ENCODE data around the gene CD74. TPM values are rescaled to one million over a fixed set of nuclear protein-coding genes. Genes with fewer than 3 reads are reported as not detected.

Gene CD74
- total RNA-seq, 2 experiments from 2014 or later: 253 to 265 TPM

DNA sequence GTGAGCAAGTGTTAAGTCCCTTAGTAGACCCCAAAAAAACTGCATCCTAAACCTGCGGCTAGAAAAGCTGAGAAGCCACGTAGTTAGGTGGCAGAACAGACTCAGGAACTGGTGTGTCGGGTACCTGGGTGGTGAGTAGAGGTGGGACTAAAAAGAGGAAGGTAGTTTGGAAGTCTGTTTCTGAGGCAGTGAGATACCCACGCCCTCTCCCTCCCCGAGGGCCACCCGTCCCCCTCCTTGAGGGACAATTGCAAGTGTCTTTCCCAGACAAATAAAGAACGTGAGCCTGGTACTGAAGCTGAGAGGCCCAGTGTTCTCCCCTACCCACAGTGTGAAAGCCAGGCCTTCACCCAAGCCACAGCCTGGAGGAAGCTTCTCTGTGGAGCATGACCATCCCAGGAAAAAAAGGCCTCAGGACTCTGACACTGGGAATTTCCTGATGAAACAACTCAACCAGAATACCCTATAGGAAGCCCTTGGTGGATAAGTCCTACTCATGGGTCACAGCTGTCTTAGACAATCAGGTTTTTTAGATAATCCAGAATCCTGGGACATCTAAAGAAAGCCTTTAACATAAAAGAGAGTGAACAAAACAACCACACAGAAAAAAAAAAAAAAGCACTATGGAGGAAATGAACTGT lies 7.0 kb upstream of the CD74 start:
- CTCF ChIA-PET: interaction anchor here (0.7 kb wide), 1 partner anchor 210 kb away, joined by 3 read pairs; no protein-coding TSS in a partner anchor

DNA sequence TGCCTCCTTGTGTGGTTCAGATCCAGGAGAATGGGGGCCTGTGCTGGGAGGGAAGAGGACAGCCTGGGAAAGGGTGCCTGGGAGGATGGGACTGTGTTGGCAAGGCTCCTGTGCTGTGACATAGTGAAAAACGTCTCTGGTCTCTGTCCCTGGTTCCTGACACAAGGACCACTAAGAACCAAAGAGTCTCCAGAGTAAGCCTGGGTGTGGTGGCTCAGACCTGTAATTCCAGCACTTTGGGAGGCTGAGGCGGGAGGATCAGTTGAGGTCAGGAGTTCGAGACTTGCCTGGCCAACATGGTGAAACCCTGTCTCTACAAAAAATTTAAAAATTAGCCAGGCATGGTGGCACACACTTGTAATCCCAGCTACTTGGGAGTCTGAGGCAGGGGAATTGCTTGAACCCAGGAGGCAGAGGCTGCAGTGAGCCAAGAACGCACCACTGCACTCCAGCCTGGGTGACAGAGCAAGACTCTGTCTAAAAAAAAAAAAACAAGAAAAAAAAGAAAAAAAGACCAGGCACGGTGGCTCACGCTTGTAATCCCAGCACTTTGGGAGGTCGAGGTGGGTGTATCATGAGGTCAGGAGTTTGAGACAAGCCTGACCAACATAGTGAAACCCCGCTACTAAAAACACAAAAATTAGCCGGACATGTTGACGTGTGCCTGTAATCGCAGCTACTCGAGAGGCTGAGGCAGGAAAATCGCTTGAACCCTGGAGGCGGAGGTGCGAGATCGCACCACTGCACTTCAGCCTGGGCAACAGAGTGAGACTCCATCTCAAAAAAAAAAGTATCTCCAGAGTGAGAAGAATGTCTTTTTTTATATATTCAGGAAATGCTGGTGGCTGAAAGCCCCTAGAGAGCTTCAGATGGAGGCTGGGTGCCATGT lies 1.4 kb upstream of the CD74 start:
- ChIA-PET POLR2A (interaction anchor here (1.0 to 2.0 kb wide), 2 partner anchors 29 to 31 kb away, joined by 3 to 7 read pairs; no protein-coding TSS in a partner anchor), CTCF (interaction anchor here (5.1 kb wide), 1 partner anchor 21 kb away, joined by 29 read pairs; no protein-coding TSS in a partner anchor)

More for the DNA sequence above, 7.0 kb upstream of the CD74 start:
- POLR2A ChIA-PET: interaction anchor here (0.6 kb wide), 1 partner anchor 257 kb away, joined by 3 read pairs; no protein-coding TSS in a partner anchor

DNA sequence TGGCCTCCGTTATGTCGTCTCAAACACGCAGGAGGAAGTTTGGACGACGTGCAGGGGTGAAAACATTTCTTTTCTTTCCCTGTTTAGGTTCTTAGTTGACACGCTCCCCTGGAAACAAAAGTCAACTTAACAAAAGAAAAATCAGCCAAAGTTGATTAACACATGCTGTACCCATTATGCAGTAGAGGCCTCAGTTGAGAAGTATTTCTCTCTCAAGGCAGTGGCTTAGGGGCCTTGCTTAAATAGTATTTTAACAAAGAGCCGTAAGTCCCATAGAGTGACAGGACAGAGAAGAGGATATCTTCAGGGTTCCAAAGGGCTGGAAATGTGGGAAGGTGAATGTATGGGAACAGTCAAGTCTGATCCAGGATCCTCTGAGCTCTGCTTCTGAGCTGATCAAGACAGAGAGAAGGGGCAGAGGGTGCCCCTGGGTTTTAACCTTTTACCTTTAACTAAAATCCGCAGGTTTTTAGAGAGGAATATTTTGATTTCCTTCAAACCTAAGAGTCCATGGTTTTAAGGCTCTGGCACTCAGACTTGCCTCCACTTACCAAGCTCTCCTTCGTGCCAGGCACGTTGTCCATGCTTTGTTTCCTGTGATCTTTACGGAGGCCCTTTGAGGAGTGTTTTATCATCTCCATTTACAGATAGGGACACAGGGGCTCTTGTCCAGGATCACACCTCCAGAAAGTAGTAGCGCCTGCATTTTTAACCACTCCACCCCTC lies 629 bp upstream of the CD74 start:
- CTCF ChIA-PET: interaction anchor here (0.6 to 5.1 kb wide), 3 partner anchors 21 to 46 kb away, joined by 3 to 29 read pairs (median 3); no protein-coding TSS in a partner anchor
- POLR2A ChIA-PET: interaction anchor here (1.1 to 2.0 kb wide), 4 partner anchors 9 to 73 kb away, joined by 4 to 7 read pairs (median 4); no protein-coding TSS in a partner anchor

DNA sequence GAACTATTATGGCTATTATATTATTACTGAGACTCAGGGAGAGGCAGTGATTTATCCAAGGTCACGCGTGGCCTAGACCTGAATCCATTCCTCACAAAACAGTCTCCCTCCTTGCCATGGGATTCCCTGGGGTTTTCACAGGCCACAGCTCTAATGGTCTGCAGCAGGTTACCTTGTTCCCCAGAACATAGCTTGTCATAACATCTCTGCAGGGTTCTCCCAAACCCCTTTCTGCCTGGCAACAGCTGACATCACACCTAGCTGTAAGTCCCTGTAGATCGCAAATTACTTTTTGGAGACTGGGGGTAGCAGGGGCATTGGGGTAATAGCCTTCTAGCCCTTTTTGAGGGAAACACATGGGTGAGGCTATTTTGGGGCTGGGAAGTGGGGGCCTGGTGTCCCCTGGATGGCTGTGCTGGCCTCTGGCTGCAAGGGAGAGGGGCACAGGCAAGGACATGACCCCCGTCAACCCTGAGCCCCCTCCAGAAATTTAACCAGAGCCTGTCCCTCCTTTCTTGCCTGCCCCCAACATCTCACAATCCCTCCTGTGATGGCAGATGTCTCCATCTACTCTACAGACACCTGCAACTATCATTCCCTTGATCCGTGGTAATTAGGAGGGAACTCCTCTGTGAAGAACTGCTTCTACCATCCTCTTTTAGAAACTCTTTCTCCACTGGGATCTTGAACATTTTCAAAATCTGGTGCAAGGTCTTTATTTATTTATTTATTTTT lies 1.3 kb downstream of the CD74 start:
- ChIA-PET POLR2A (interaction anchor here (0.7 to 2.0 kb wide), 6 partner anchors 11 to 289 kb away, joined by 3 to 11 read pairs (median 4); partner anchors contain the start of genes RBM22 and RPS14), CTCF (interaction anchor here (1.0 to 5.1 kb wide), 2 partner anchors 23 to 39 kb away, joined by 3 to 29 read pairs; no protein-coding TSS in a partner anchor)

DNA sequence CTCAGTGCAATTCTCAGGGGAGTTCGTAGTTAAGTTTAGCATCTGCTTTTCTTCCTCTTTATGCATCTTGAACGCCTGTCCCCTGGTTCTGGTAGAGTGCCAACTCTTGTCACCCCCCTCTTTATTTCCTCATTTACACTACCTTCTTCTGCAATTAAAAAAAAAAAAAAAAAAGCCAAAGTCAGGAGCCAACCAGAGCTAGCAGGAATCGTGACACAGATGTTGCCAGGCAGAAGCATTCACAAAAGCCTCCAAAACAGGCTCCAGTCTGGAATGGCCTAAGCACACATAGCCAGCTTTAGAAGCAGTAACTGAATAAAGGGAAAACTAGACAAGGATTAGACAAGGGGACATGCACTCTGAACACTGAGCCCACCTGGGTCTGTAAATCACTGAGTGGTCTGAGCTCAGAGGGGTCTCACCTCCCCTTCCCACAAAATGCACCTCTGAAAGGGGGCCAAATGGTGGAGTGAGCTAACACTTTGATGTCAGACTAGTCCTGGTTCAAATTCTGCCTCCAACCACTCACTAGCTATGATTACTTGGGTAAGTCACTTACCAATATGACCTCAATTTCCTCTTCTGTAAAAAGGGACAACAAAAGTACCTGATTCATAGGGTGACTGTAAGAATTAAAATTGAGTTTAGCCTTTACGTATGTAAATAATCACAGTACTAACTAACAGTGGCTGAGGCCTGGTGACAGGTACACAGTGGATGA lies 2.0 kb downstream of the CD74 start:
- CTCF ChIA-PET: interaction anchor here (0.7 to 5.1 kb wide), 3 partner anchors 24 to 60 kb away, joined by 3 to 29 read pairs (median 3); no protein-coding TSS in a partner anchor
- POLR2A ChIA-PET: interaction anchor here (0.5 to 2.0 kb wide), 11 partner anchors 10 to 1064 kb away, joined by 3 to 11 read pairs (median 4); partner anchors contain the start of genes DCTN4, RBM22 and RPS14

DNA sequence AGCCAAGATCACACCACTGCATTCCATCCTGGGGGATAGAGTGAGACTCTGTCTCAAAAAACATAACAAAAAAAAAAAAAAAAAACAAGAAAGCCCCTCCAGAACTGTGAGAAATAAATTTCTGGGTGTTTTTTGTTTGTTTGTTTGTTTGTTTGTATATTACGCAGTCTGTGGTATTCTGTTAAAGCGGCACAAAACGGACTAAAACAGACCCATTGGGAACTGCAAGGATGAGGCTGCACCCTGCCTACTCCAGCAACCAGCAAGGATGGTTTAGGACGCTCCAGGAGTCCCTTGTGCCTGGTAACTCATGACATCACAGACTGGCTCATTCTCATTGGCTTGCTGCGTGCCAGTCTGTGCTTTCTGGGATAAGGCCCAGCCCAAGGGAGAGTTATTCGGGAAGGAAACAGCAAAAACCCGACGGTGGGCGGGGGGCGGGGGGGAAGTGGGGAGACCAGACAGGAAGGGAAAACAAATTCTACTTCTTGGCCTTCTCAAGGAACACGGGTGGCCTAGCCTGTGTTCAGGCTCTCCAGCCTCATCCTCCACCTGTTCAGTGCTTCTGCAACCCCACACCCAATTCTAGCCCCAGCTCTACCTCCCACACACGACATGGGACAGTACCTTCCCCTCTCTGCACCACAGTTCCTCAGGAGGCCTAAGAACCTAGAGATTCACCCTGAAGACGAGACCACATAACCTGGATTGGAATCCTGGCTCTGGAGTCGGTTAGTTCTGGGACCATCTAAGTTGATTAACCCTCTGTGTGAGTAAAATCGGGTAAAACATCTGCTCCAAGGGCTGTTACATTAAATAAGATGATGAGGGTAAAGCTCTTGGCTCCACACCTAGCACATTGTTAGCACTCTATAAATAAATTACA lies 2.8 kb downstream of the CD74 start:
- POLR2A ChIA-PET: interaction anchor here (0.5 to 2.0 kb wide), 3 partner anchors 9 to 292 kb away, joined by 3 to 11 read pairs (median 4); partner anchors contain the start of gene RPS14
- CTCF ChIA-PET: interaction anchor here (0.7 to 5.1 kb wide), 2 partner anchors 25 to 59 kb away, joined by 3 to 29 read pairs; no protein-coding TSS in a partner anchor

DNA sequence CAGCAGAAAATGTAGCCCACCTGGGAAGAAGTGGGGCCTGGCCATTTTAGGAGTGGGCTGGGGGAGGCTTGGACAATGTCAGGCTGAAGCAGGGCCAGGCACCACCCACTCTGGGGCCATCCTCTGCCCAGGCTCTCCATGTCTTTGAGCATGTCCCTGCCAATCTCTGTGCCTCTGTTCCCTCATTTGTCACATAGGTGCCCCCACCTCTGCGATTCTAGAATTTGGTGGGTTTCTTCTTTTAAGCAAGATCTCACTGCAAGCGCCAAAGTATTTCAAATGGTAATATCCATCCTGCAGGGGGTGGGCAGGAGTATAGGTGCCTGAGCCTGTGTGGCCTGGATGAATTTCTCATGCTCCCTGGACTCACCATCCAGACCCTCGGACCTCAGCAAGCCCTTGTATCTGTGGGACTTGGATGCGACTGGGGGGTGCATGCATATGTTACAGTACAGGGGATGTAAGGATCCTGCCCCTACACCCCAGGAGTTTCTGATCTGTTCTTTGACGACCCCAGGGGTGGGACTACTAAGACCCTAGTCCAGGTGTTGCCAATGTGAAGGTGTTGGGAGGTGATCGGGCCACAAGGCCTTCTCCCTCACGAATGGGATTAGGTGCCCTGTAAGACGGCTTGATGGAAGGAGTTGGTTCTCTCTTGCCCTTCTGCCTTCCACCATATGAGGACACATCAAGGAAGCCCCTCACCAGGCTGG lies 4.3 kb downstream of the CD74 start:
- CTCF ChIA-PET: no interaction called here
- POLR2A ChIA-PET: no interaction called here

DNA sequence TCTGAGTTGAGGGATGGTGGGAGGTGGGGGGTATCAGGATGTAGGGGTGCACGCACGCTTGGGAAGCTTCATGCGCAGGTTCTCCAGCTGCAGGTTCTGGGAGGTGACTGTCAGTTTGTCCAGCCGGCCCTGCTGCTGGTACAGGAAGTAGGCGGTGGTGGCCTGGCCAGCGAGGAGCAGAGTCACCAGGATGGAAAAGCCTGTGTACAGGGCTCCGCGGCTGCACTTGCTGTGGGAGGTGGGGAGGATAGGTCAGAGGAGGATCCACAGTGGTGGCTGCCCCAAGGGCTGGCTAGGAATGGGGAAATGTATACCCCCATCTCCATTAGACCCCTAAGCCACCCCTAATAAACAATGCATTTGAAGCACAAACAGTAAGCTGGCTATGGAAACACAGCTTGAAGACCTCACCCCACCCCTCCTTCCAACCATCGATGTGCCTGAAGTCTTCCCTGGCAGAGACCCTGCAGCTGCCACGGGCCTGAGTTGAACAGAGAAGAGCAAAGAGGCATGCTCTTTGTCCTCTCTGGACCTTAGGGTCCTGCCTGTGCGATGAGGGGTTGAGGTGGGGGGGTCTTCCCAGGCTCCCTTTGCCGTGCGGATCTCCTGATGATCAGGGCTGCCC lies 5.5 kb downstream of the CD74 start:
- CTCF ChIA-PET: no interaction called here
- POLR2A ChIA-PET: no interaction called here

DNA sequence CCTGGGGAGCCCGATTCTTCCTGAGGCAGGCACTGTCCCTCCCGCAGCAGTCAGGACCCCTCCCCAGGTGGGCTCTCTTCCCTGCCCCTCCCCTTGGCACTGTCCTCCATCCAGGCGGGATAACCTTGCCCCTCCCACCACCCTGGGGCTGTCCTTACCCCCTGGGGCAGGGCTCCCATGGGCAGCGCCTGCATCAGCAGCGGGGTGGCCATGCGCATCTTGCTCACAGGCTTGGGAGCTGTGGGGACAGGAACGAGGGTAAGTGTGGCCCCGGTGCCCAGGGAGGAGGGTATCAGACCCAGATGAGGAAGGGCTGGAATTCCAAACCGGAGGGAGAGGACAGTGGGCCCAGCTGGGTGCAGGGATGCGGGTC lies 6.0 kb downstream of the CD74 start:
- ChIA-PET CTCF (no interaction called here), POLR2A (no interaction called here)

DNA sequence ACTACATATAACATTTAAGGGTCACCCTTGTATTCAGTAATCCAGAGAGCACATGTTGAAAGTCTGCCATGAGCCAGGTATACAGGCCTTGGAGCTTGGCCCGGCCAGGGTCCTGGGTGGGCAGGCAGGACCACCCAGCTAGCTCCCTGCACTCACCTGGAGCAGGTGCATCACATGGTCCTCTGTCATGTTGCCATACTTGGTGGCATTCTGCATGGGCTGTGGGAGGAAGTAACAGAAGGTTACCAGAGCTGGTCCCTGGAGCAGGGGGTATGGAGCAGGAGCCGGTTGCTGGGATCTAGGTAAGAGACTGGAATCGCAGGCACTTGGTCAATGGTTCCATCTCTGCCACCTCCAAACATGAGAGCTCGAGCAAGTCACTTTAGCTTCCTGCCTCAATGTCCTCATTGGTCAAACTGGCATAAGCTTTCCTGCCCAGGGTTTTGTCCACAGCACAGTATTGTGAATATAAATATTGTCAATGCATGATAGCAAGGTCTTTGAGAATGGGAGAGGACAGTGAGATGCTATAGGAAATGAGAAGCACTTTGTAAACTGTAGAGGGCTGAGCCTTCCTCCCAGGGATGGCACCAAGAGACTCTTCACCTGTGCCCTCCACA lies 6.5 kb downstream of the CD74 start:
- POLR2A ChIA-PET: no interaction called here
- CTCF ChIA-PET: no interaction called here

DNA sequence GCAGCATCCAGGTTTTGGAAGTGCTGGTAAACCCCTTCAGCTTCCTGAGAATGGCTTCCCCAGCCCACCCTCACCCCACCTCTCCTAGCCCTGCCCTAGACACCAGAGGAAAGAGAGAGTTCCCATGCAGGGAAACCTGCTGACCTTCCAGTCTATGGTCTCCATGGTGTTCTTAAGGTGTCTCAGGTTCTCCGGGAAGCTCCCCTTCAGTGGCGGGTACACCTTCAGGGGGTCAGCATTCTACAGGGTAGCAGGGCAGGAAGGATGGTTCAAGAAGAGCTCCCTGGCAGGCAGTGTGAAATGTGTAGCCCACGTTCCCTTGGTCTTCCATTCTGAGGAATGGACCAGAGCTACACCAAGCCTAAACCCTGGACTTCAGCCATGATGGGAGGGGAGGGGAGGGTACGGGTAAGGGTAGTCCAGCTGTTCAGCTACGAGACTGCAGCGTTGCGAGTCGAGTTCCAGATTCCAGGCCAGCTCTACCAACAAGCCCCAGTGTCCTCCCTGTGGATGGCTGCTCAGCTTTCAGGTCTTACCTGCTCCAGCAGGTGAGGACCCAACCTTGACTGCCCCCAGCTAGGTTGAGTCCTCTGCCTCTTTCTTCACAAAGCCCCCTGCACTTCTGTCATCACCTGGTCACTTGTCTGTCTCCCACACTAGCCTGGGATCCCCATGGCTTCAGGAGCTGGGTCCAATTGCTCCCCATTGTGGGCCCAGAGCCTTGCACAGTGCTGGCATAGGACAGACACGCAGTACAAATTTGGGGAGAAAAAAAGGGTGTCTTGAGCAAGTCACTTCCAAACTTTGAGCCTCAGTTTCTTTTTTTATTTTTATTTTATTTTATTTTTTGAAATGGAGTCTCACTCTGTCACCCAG lies 7.5 kb downstream of the CD74 start:
- CTCF ChIA-PET: interaction anchor here (1.7 to 1.8 kb wide), 2 partner anchors 31 to 45 kb away, joined by 5 to 6 read pairs; partner anchors contain the start of gene RPS14
- POLR2A ChIA-PET: interaction anchor here (1.0 kb wide), 1 partner anchor 445 kb away, joined by 5 read pairs; no protein-coding TSS in a partner anchor

DNA sequence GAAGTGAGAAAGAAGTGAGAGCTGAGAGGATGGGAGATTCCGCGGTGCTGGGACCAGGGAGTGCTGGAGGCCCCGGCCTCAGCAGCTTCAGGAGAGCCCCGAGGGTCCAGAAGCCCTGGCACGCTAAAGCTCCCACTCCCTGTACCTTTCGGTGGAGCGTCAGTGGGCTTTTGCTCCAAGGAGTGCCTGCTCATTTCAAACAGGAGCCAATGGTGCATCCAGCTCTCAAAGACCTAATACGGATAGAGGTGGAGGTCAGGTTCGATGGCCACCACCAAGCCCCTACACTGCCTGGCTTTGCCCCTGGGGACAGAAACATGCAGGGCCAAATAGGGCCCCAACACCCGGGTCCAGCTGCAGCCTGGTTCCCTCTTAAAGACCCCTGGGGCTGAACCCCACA lies 8.2 kb downstream of the CD74 start:
- ChIA-PET POLR2A (interaction anchor here (1.0 kb wide), 1 partner anchor 444 kb away, joined by 5 read pairs; no protein-coding TSS in a partner anchor), CTCF (interaction anchor here (1.7 to 1.8 kb wide), 2 partner anchors 32 to 45 kb away, joined by 5 to 6 read pairs; partner anchors contain the start of gene RPS14)

DNA sequence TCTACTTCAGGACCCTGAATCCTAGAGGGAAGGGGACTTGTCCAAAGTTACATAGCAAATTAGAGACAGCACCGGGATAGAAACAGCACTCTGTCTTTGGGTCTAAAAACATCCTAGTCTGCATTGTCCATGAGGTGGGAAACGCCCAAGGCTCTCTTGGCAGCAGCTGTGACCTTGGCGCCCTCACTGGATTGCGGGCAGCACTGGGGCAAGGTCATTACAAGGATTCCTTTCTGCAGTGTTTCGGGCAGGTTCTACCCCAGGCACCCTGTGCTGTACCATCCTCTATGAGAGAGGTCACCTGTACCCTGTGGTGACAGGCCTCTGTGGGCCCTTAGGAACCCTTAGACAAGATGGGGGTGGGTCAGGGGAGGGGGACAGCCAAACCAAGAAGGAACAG lies 8.6 kb downstream of the CD74 start:
- CTCF ChIA-PET: interaction anchor here (1.7 to 1.8 kb wide), 2 partner anchors 32 to 46 kb away, joined by 5 to 6 read pairs; partner anchors contain the start of gene RPS14

DNA sequence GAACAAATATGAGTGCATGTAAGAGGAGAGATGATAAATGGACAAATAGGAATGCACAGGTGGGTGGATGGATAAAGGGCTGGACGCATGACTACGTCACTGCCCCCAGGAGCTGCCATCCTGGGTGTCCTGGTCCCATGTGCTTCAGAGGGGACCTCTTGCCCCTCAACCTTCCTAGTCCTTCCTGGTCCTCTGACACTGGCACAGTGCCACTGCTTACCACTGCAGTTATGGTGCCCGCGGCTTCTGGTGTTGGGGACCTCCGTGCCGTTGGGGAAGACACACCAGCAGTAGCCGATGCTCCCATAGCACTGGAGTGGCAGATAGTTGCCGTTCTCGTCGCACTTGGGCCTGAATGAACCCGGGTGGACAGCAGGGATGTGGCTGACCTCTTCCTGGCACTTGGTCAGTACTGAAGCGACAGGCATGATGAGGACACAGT lies 9.8 kb downstream of the CD74 start:
- POLR2A ChIA-PET: no interaction called here

More for the DNA sequence above, 8.6 kb downstream of the CD74 start:
- POLR2A ChIA-PET: no interaction called here

More for the DNA sequence above, 9.8 kb downstream of the CD74 start:
- CTCF ChIA-PET: no interaction called here
